Measurements from ENCODE around the gene NCSTN.

Gene NCSTN

GRCh38 chr1:160342953-160343869 is at the start of gene NCSTN, which contains the start of gene COPA:
Gene NCSTN (plus strand): TSS chr1:160343383. CDS start chr1:160343397, 14 bp downstream.
Gene COPA (minus strand): TSS chr1:160343250. CDS start chr1:160343170, 80 bp downstream.
- Histone ChIP-seq H3K9me3 (ENCODE audit: severe bottlenecking) (no peaks in the 10 kb centered on the region), H3K4me3 (ENCODE audit: low read depth, low read length) (peak within 1 kb of the TSS; percentile 71), H3K27me3 (ENCODE audit: insufficient read depth, low read depth, severe bottlenecking) (no peaks in the 10 kb centered on the region), H3K36me3 (peaks cover 70% of the 10 kb centered on the region), H3K27ac (peak within 1 kb of the TSS; percentile 94)
- no peak for TF ChIP-seq CTCF (IDR thresholded peaks at IDR 0.05; ENCODE audit: low read depth, low read length)
- DNase-seq, result peak; percentile 99

GRCh38 chr1:160296036-160296435 is 47.1 kb upstream of the NCSTN start:
- H3K27me3 ChIP-seq (ENCODE audit: insufficient read depth, low read depth, severe bottlenecking), result no peaks in the 10 kb centered on the region
- H3K9me3 ChIP-seq (ENCODE audit: severe bottlenecking), result no peaks in the 10 kb centered on the region
- no peak for TF ChIP-seq CTCF (IDR thresholded peaks at IDR 0.05; ENCODE audit: low read depth, low read length)
- H3K4me3 ChIP-seq (ENCODE audit: low read depth, low read length), result no peak overlapping the region
- no peak for DNase-seq
- no peak overlapping the region for H3K27ac ChIP-seq
- H3K36me3 ChIP-seq, result peaks cover 98% of the 10 kb centered on the region

GRCh38 chr1:160300173-160300572 is 43.0 kb upstream of the NCSTN start:
- H3K36me3 ChIP-seq, result peaks cover 87% of the 10 kb centered on the region
- no peak for DNase-seq
- H3K27ac ChIP-seq, result no peak overlapping the region
- H3K27me3 ChIP-seq (ENCODE audit: insufficient read depth, low read depth, severe bottlenecking), result no peaks in the 10 kb centered on the region
- H3K4me3 ChIP-seq (ENCODE audit: low read depth, low read length), result no peak overlapping the region
- no peaks in the 10 kb centered on the region for H3K9me3 ChIP-seq (ENCODE audit: severe bottlenecking)
- no peak for TF ChIP-seq CTCF (IDR thresholded peaks at IDR 0.05; ENCODE audit: low read depth, low read length)

- H3K36me3 ChIP-seq, result peaks cover 93% of the 10 kb centered on the region
- no peaks in the 10 kb centered on the region for H3K9me3 ChIP-seq (ENCODE audit: severe bottlenecking)
- no peak for DNase-seq
- H3K4me3 ChIP-seq (ENCODE audit: low read depth, low read length), result no peak overlapping the region
- no peak overlapping the region for H3K27ac ChIP-seq
- no peak for TF ChIP-seq CTCF (IDR thresholded peaks at IDR 0.05; ENCODE audit: low read depth, low read length)
- no peaks in the 10 kb centered on the region for H3K27me3 ChIP-seq (ENCODE audit: insufficient read depth, low read depth, severe bottlenecking)
Measured at GRCh38 chr1:160307118-160307791, 35.9 kb upstream of the NCSTN start.

- no peaks in the 10 kb centered on the region for H3K27me3 ChIP-seq (ENCODE audit: insufficient read depth, low read depth, severe bottlenecking)
- no peak for TF ChIP-seq CTCF (IDR thresholded peaks at IDR 0.05; ENCODE audit: low read depth, low read length)
- DNase-seq, result no peak
- no peaks in the 10 kb centered on the region for H3K9me3 ChIP-seq (ENCODE audit: severe bottlenecking)
- H3K4me3 ChIP-seq (ENCODE audit: low read depth, low read length), result no peak overlapping the region
- H3K27ac ChIP-seq, result no peak overlapping the region
- H3K36me3 ChIP-seq, result peaks cover 96% of the 10 kb centered on the region
Measured at GRCh38 chr1:160308451-160309184, 34.6 kb upstream of the NCSTN start.
